GM21723 (cell line): Measurements from ENCODE around the gene ANXA2.
A peak's percentile ranks its signal among the peaks of the same experiment; 100 is the strongest.
"Not testable (repeated sequence)": the region's sequence is repeated elsewhere in the genome, so short reads cannot be mapped to it uniquely, and the experiment has no call there.

ENCODE experiments used
- ATAC-seq: cut with Tn5 transposase; IDR thresholded peaks from one replicate; pipeline ENCODE4 v1.9.1; 2021; ENCODE audit warnings: mild to moderate bottlenecking, moderate library complexity; ENCODE audit not compliant: unreplicated experiment

The ANXA2 gene

DNA sequence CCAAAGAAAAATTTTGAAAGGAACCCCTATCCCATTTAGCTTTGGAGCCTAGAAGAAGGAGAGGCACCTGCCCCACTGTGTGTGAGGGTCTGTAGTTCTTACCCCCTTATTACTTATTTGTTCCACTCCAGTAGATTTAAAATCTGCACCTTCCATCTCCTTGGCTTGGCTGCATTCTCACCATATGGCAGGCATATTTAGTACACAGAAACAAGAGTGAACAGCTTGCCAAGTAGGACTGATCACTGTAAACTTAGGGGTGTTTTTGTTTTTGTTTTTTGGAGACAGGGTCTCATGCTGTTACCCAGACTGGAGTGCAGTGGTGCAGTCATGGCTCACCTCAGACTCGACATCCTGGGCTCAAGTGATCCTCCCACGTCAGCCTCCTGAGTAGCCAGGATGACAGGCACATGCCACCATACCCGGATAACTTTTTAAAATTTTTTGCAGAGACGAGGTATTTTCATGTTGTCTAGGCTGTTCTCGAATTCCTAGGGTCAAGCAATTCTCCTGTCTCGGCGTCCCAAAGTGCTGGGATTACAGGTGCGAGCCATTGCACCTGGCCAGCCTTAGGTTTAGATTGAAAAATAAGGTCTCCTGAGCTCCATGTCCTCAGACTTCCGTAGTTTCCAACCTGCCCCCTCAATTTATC is 14.1 kb upstream of the ANXA2 start:
- ATAC-seq, result no peak

GRCh38 chr15:60410350-60410749 is 12.6 kb upstream of the ANXA2 start:
- ATAC-seq, result not testable (repeated sequence)

DNA sequence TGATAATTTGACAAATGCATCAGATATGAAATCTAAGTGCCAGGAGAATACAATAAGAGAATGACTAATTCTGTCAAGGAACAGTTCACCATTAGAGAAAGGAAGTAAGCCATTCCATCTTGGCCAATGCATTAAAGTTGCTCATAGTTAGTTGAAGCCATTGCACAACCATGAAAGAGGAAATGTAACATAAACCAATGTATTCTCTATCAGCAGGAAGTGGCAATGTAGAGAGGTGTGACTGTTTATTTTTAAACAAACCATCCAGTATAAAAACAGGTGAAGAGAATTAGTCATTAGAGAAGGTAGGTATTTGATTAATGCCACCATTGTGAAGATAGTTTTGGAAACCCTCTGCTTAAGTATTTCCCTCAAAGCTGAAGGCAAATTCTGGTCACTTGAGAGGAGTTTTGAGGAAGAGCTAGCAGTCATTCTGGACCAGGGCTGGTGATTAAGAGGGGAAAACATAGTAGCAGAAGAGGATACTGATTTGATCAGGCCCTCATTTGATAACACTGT is 10.7 kb upstream of the ANXA2 start:
- ATAC-seq, result no peak

- ATAC-seq, result no peak
Measured at GRCh38 chr15:60407415-60407805, 9.6 kb upstream of the ANXA2 start.

DNA sequence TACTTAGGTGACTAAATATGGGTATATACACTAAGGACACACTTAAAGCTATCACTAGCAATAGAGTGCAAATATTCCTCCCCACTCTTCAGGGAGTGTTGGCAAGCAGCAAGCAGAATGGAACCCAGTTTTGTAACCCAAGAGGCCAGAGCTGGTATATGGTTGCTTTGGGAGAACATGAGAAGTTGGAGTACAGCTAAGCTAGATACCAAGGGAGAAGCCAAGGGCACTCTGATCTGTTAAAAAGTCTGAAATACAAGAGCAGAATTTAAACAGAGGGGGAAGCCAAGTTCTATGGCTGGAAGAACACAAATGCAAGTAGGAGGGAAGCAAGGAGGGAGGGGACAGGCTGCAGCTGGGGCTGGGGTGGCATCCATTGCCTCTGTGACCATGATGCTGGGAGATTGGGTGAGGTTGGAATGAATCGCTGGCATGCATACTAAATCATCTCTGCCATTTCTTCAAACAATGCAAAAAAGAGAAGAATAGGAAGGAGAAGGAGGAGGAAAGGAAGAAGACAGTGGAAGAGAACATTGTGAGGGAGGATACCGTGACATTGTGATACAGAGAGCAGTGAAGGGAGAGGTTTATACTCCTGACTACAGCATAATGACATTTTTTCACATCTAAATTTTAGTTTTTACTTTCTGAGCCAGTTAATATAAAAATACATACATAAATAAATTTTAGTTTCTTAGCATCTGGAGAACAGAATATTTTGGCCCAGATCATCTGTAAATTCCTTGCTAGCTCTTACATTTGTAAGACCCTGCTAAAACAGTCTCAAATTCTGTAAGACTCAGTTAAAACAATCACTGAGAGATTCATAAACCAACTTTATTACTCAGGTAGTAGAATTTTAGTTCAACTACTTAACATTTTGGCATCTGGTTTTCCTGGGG is 9.0 kb upstream of the ANXA2 start:
- no peak for ATAC-seq

GRCh38 chr15:60405399-60405798 is 7.6 kb upstream of the ANXA2 start:
- no peak for ATAC-seq

GRCh38 chr15:60404351-60404750 is 6.6 kb upstream of the ANXA2 start:
- ATAC-seq, result not testable (repeated sequence)

DNA sequence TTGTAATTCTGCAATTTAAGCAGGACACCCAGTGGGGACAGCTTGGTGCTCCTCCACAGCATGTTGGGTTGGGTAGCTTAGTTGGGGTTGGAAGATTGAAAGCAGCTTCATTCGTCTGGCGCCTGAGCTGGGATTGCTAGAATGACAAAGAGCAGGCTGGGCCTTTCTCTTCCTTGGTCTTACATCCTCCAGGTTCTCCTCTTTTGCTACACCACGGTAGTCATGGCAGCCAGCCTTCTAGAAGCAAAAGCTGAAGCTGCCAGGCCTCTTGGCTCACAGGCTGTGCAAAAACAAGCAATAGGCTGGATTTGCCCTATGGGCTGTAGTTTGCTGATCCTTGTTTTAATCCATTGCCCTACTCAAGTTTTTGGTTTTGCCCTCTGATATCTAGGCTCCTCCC is 3.2 kb upstream of the ANXA2 start:
- ATAC-seq, result no peak

GRCh38 chr15:60399931-60400330 is 2.1 kb upstream of the ANXA2 start:
- no peak for ATAC-seq

GRCh38 chr15:60399246-60399915 is 1.6 kb upstream of the ANXA2 start:
- ATAC-seq, result no peak

DNA sequence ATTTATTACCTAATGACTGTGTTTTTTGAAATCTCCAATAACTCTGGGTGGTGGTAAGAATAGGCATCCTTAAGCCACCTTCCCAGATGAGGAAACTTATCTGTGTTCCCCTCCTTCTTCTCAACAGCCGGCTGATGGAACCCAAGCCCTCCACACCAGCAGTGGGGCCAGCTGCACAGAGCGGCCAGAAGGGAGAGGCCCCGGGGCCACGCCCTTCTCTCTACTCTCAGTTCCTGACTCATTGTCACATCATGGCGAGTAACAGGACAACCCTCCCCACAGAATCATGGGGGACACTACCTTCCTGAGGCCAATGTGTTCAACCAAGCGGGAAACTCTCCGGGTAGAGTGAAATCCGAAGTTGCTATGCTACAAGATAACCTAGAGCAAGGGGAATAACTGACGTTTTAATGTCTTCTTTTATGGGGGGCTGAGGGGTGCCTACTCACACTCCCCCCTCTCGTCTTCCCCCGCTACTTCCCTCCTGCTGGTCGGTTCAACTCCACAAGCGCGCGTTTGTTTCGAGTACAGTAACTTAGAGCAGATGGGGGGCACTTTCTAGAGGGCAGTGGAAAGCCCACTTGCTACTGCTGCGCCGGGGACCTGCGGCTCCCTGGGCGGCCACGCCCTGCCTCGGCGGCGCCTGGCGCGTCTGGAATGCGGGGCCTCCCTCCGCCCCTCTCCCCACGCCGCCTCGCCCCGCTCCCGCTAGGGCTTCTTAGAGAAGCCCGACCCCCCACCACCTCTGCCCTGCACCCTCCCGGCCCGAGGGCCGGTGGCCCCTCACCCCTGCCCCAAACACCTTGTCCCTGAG is 621 bp downstream of the ANXA2 start:
- peak; percentile 81 for ATAC-seq

GRCh38 chr15:60396560-60396957 is 1.2 kb downstream of the ANXA2 start:
- no peak for ATAC-seq

GRCh38 chr15:60396100-60396499 is 1.7 kb downstream of the ANXA2 start:
- no peak for ATAC-seq

DNA sequence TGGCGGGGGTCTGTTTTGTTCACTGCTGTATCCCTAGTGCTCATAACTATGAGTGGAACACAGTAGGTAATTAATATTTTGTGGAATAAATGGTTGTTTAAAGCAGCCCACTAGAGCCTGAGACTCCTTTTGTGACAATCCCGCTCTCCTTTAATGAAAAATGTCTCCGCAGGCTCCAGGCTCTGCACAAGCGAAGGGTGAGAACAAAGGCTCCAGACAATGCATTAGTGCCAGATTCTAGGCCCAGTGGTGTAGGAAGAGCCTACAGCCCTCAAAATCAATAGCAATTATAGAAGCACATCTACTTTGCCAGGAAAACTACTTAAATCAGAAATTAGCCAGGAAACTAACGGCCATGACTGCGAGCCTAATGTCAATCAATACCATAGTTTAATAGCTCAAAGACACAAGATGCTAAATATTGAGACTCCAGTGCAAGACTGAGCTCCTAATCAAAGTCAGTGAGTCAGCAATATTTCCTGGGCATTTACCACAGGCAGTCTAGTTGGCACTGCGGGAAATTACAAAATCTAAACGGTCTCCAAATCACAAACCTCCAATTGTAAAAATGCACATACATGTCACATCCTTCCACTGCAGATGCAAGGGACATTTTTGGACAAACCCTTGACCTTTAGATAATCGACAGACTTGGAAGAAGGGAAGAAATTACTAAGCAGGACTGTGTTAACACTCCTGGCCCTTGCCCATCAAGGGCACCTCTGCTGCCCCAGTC is 2.3 kb downstream of the ANXA2 start:
- no peak for ATAC-seq

DNA sequence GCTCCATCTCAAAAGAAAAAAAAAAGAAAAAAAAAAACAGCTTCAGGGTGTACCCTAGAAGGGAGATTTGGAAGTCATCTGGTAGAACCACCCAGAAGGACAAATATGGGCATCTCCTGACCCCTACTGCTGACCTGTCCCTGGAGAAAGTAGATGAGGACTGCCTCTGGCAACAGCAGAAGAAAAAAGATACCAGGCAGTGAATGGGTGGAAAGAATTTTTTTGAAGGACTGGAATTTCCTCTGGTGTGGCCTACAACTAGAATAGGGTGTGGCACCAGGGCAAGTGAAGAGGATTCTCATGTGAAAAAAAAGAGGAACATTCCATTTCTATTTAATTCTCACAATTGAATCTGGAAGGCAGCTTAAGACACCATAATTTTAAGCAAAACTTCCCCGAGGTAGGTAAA is 3.1 kb downstream of the ANXA2 start:
- ATAC-seq, result no peak

- no peak for ATAC-seq
Measured at GRCh38 chr15:60392986-60393790, 4.6 kb downstream of the ANXA2 start.

- ATAC-seq, result no peak
Measured at GRCh38 chr15:60392601-60392985, 5.2 kb downstream of the ANXA2 start.

DNA sequence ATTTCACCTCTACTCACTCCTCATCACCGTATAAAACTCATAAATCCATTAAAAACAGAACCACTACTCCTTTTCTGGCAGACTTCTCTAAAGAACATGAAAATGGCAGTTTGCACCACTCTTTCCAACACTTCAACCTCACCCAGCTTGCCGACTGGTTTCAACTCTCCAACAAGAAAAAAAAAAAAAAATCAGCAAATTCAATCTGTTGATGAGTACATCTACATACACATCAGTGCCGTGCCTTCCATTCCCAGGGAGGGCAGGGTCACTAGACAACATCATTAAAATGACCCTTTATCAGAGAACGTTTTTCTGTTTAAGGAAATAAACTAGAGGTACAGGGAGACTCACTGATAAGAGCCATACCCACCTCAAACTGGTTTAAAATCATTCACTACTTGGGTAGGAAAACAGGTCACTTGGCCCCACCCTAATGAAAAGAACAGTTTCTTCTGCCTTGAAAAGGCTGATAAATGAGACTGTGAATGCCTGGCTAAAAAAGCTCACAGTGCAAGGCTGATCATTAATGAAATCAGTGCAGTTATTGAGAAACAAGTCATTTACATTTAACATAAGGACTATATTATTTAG is 6.0 kb downstream of the ANXA2 start:
- ATAC-seq, result no peak
